ENCODE measurements around the gene GMPPA. TPM values are rescaled to one million over a fixed set of nuclear protein-coding genes. Genes with fewer than 3 reads are reported as not detected.

Gene GMPPA
- total and polyA plus RNA-seq, 7 donors = 14.4 to 33.8 (median 20.0) TPM

DNA sequence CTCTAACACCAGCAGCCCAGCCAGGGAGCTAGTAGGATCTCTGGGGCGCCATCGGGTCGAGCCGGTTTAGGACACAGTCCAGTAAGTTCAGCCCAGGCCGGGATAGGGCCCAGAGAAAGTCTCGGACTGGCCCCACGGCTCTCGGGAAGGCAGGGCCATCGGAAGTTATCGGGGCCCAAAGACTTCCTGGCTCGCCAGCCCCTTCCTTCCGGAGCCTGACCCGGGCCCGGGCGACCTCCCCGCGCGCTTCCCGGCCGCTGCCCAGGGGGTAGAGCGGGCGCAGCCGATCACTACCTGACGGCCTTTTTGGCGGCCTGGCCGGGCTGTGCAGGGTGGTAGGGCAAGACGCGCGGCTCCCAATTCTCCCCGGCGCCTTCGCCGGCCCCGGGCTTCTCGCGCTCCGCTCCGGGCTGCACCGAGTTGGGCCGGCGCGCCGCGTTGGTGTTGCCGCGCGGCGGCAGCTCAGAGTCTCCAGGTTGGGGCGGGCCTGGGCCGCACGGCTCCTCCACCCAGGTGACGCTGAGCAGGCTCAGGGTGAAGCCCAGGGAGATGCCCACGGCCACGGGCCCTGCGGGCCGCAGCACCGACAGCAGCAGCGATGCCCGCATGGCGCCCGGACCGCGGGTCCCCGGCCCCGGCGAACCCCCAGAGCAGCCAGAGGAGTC lies 44.4 kb downstream of the GMPPA start:
- Histone ChIP-seq H3K9me3 (no peaks in the 10 kb centered on the region), H3K36me3 (ENCODE audit: insufficient read depth in 1 of 2, low read depth in 1 of 2) (peaks cover 0 to 29% of the 10 kb centered on the region in 2 donors), H3K27me3 (ENCODE audit: insufficient read depth in 3 of 3, low read length in 2 of 3) (no peaks in the 10 kb centered on the region), H3K27ac (peak overlapping the region; percentile 94), H3K4me1 (peaks cover 23% of the 10 kb centered on the region), H3K4me3 (peak overlapping the region; percentile 79)
- intact Hi-C loops (cut with DNase I) = loop anchor here (2.0 to 10.0 kb wide), 3 partner anchors 100 to 368 kb away; partner anchors contain the start of genes CNPPD1 (in 1 of the 2), RETREG2 (in 1 of the 2) and SLC23A3 (in 1 of the 2)
- peak; percentile 25 to 56 (median 45) for ATAC-seq
- peak in 1 of 2 donors; percentile 69 for DNase-seq
- TF ChIP-seq, protein P1, sequence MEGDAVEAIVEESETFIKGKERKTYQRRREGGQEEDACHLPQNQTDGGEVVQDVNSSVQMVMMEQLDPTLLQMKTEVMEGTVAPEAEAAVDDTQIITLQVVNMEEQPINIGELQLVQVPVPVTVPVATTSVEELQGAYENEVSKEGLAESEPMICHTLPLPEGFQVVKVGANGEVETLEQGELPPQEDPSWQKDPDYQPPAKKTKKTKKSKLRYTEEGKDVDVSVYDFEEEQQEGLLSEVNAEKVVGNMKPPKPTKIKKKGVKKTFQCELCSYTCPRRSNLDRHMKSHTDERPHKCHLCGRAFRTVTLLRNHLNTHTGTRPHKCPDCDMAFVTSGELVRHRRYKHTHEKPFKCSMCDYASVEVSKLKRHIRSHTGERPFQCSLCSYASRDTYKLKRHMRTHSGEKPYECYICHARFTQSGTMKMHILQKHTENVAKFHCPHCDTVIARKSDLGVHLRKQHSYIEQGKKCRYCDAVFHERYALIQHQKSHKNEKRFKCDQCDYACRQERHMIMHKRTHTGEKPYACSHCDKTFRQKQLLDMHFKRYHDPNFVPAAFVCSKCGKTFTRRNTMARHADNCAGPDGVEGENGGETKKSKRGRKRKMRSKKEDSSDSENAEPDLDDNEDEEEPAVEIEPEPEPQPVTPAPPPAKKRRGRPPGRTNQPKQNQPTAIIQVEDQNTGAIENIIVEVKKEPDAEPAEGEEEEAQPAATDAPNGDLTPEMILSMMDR (IDR thresholded peaks at IDR 0.05) = no peak
- WGBS, 3 donors = 0 to 1% (median 1%) methylated on average over 47 to 66 of the region's 66 CpGs

DNA sequence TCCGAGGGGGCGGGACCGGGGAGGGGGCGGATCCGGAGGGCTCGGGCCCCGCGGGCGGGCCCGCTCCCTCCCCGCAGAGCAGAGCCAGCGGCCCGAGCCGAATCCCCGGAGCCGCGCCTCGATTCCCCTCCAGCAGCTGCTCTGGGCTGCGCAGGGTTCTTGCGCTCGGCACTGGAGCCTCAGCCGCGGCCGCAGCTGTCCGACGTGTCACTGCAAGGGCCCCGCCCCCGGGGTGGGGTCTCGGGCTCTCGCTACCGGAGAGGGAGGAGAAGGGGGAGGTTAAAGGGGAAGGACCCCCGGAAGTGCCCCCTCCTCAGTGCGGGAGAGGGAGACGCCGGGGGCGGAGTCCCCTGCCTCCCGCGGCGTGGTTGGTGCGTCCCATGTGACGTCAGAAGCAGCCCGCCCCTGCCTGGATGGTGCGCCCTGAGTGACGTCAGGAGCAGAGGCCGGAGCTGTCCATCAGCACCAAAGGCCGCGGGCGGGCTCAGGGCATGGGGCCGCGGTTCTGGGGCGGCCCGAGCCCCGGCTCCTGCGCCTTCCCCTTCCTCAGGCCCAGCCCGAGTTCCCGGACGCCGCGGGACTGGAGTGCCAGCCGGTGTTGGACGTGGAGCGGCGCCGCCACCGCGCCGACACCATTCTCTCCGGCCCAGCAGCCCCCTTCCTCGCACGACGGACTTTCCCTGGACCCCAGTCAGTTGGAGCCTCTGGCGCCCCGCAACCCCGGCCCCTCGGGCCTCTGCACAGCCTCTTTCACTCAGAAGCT lies 45.1 kb downstream of the GMPPA start, which contains the start of the genes CHPF and TMEM198:
Gene CHPF (minus strand): TSS at position 214 of the 763 bp plus-strand sequence. CDS start 271 bp downstream, outside the sequence.
Gene TMEM198 (plus strand): TSS at position 433 of the 763 bp plus-strand sequence. CDS start 700 bp downstream, outside the sequence.
- H3K27ac ChIP-seq = peak within 1 kb of the TSS; percentile 94
- no peaks in the 10 kb centered on the region for H3K9me3 ChIP-seq
- intact Hi-C loops (cut with DNase I) = loop anchor here (2.0 to 10.0 kb wide), 3 partner anchors 99 to 369 kb away; partner anchors contain the start of genes CNPPD1 (in 1 of the 2), RETREG2 (in 1 of the 2) and SLC23A3 (in 1 of the 2)
- ATAC-seq (peak; percentile 91 to 93 (median 92)), DNase-seq (peak; percentile 98 to 99)
- peak within 1 kb of the TSS; percentile 79 for H3K4me3 ChIP-seq
- TF ChIP-seq, protein P1 (IDR thresholded peaks at IDR 0.05) = no peak
- peaks cover 23% of the 10 kb centered on the region for H3K4me1 ChIP-seq
- 0 to 1% (median 1%) methylated on average over 29 to 75 of the region's 75 CpGs for WGBS, 3 donors
- H3K36me3 ChIP-seq (ENCODE audit: insufficient read depth in 1 of 2, low read depth in 1 of 2) = peaks cover 0 to 27% of the 10 kb centered on the region in 2 donors
- no peaks in the 10 kb centered on the region for H3K27me3 ChIP-seq (ENCODE audit: insufficient read depth in 3 of 3, low read length in 2 of 3)

DNA sequence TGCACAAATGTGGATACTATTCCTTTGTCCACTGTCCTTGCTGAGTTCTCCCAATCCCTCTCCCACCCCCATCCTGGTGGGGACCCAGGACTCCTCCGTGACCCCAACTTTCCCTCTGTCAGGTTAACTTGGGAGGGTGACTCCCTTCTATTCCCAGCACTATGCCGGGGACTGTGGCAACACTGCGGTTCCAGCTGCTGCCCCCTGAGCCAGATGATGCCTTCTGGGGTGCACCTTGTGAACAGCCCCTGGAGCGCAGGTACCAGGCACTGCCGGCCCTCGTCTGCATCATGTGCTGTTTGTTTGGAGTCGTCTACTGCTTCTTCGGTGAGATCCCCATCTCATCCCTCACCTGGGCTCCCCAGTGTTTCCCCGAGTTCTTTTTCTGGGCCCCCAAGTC lies 45.9 kb downstream of the GMPPA start:
- DNase-seq (no peak), ATAC-seq (no peak)
- Histone ChIP-seq H3K9me3 (no peaks in the 10 kb centered on the region), H3K4me1 (peaks cover 23% of the 10 kb centered on the region), H3K27me3 (ENCODE audit: insufficient read depth in 3 of 3, low read length in 2 of 3) (no peaks in the 10 kb centered on the region), H3K4me3 (peak overlapping the region; percentile 79), H3K27ac (peak overlapping the region; percentile 94), H3K36me3 (ENCODE audit: insufficient read depth in 1 of 2, low read depth in 1 of 2) (peaks cover 0 to 19% of the 10 kb centered on the region in 2 donors)
- intact Hi-C loops (cut with DNase I) = loop anchor here (5.0 to 10.0 kb wide), 2 partner anchors 143 to 370 kb away; partner anchors contain the start of genes CNPPD1 (in 1 of the 2), RETREG2 (in 1 of the 2) and SLC23A3 (in 1 of the 2)
- TF ChIP-seq, protein P1 (IDR thresholded peaks at IDR 0.05) = no peak
- 38 to 51% (median 38%) methylated on average over 9 of the region's 9 CpGs for WGBS, 3 donors

DNA sequence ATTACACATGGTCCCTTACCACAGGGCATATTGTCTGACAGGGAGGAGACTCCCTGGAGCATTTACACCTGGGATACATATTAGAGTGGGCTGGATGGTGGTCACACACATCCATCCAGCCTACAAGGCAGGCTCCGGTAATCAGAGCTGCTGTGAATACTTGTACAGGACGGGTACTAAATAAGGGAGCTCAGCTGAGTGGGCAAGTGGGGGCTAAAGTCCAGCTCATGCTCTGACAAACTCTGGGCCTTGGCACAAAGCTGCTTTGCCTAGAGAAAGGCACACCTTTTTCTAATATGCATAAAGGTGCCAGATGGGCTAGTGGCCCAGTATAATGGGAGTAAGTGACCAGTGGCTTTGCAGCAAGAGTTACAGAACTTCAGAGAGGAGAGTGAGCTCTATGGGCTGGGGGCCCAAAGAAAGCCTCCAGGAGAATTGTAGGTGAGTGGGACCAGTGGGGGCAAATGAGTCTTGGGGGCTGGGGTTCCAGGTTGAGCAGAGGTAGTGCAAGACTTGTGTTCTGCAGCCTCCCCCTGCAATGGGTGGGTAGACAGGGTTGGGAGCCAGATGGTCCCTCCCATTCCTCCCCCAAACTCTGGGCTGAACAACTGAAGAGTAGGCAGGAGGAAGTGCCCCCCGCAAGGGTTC lies 46.7 kb downstream of the GMPPA start:
- Histone ChIP-seq H3K27me3 (ENCODE audit: insufficient read depth in 3 of 3, low read length in 2 of 3) (no peaks in the 10 kb centered on the region), H3K4me3 (no peak overlapping the region), H3K4me1 (peaks cover 23% of the 10 kb centered on the region), H3K36me3 (ENCODE audit: insufficient read depth in 1 of 2, low read depth in 1 of 2) (peaks cover 0 to 10% of the 10 kb centered on the region in 2 donors), H3K9me3 (no peaks in the 10 kb centered on the region), H3K27ac (no peak overlapping the region)
- WGBS, 3 donors = 78 to 87% (median 83%) methylated on average over 3 of the region's 3 CpGs
- ATAC-seq (no peak), DNase-seq (no peak)
- intact Hi-C loops (cut with DNase I) = loop anchor here in 1 of 2 donors (10.0 kb wide), 1 partner anchor 371 kb away; the partner anchor contains the start of genes CNPPD1, RETREG2 and SLC23A3
- TF ChIP-seq, protein P1 (IDR thresholded peaks at IDR 0.05) = no peak

Measured in psoas muscle (tissue), 8 donors.